ENCODE results near the gene TFRC.

- TF ChIP-seq CTCF (IDR thresholded peaks at IDR 0.05), result no peak
- no peak for TF ChIP-seq EZH2 (IDR thresholded peaks at IDR 0.05)
Measured at GRCh38 chr3:196124608-196125007, 42.7 kb upstream of the TFRC start.
